ENCODE measurements around the gene EPHA2.

- TF ChIP-seq POLR2A (IDR thresholded peaks at IDR 0.05; ENCODE audit: low read depth, low read length) (no peak), TAF1 (IDR thresholded peaks at IDR 0.05; ENCODE audit: borderline replicate concordance, low read depth, low read length) (no peak), POLR2AphosphoS5 (IDR thresholded peaks at IDR 0.05; ENCODE audit: low read depth, low read length) (no peak)
These were observed 12.9 kb upstream of the EPHA2 start for GRCh38 chr1:16168622-16169360.
